HG03520 (cell line): ENCODE measurements around the gene C3orf52.

Source experiments
- ATAC-seq: cut with Tn5 transposase; IDR thresholded peaks from one replicate; pipeline ENCODE4 v1.9.1; 2021; ENCODE audit warnings: mild to moderate bottlenecking, moderate library complexity; ENCODE audit not compliant: unreplicated experiment

Gene C3orf52

DNA sequence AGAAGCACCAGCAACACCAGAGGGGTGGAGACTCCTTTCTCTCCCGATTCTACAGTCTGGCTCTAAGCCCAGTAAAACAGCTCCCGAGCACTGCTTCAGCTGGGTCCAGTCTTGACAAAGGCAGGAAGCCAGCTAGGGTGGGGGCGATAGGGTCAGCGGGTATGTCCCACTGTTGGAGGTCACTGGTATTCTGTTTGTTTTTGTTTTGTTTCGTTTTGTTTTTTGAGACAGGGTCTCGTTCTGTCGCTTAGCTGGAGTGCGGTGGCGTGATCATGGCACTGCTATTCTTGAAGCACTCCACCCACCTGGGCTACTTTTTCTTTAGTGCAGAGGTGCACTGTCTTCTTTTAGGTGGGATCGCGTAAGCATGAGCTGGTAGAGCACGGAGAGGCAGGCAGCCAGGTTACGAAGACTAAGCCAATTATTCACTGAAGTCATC is 30.6 kb downstream of the C3orf52 start:
- ATAC-seq, result no peak

DNA sequence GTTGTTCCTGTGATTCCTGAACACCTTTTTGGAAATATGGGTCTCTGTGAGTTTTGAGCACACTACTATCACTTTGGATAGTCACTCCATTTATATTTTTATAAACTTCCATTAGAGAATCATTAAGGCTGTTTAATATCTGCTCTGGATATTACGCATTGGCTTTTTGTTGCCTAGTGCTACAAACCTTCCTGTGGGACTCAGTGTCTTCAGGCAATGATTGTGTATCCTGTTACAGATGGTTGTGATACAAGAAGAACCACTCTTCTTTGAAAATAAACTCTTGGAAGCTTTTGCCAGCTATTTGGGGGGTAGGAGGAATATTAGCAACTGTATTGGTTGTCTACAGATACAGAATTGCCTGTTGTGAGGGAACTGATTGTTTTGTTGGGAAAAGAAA is 31.2 kb downstream of the C3orf52 start:
- ATAC-seq, result no peak

DNA sequence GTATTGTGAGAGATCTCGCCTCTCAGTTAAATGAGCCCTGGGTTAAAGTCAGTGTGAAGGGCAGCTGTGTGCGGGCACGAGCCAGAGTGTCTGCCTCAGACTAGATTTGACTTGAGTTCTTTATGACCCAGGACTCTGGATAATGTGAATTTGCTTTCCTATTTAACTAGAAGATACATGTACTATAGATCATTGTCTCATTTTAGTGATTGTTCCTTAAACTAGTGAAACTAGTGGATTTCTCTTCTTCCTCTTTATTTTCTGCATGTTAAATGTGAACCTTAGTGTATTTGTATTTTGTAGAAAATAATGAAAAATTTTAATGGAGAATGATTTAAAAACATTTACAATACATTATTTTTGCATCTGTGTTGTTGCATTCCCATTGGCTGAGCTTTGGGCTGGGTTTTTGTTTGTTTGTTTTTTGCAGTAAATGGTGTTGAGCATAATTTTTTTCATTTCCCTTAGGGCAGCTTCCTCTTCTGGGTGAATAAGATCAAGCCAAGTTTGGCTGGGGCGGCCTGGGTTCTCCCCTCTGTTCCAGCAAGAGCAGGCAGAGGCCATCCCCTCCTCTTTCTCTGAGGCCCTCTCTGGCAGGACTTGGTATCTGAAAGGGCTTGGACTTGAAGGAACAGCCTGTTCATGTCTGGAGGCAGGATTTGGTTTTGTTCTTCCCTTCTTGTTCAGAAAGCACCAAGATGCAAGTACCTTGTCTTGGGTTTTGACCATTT is 31.8 kb downstream of the C3orf52 start:
- no peak for ATAC-seq

DNA sequence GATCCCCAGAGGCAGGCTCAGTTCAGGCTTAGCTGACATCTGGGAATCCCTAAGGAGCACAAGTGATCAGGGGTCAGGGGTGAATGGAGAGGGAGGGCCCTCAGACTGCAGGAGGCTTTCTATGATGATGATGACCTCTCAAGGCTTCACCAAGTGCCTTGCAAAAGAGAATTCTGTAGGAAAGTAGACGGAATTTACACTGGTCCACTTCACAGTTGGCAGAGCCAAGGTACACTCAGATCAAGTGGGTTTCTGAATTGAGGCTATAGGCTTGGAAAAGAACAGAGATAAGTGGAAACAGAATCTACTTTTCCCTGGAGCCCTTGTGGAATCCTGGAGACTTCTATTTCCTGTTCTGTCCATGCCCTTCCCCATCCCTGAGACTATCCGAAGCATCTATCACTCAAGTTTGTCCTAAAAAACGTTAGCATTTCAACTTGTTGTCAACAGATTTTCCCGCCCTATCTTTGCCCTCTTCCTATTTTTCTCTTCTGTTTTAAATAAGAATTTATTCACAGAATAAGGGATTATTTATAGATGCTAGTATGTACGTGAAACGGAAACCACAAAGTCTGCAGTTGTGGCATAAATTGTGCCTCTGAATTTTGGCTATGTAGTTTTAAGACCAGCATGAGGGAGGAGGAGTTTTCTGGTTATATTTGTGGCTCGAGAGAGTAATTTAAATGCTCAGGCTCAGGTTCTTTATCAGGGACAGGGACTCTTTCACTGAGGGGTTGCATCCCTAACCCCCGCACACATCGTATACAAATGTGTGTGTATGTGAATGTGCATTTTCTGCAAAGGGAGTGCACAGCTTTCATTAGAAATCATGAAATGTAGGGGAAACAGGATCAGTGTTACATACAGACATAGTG is 34.0 kb downstream of the C3orf52 start:
- no peak for ATAC-seq

DNA sequence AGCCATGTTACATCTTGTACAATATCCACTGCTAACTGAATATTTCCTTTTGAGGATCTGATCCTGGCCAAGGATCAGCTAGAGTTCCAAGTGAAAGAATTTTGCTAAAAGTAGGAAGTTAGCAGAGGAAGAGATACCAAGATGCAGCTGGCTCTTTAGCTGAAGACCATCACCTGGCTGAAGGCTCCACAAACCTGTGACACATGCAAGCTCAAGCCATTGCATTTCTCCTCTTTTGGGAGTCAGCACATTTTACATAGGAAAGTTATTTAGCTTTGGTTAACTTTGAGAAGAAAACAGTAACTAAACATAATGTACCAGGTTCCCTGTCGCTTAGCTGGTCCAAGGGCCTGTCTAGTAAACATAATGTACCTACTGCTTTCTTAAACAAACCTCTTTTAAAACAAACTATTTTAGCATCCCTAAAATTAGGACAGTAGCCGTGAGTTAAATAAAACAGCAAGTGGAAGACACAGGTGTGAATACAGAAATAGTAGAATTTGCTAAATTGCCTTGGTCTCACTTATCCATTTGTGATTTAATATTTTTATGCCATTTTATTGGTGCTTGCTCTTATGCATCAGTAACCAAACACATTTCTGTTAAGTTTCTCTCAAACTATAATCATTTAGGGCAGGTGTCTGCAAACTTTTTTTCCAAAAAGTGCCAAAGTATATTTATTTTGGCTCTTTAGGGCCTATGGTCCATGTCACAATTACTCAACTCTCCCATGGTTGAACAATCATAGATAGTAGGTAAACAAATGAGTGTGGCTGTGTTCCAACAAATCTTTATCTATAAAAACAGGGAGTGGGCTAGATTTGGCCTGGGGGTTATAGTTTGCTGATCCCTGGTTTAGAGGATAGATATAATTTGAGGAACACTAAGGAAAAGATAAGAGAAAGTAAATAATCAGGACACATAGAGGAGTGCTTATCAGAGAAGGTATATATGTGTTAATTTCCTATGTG is 35.7 kb downstream of the C3orf52 start:
- no peak for ATAC-seq

DNA sequence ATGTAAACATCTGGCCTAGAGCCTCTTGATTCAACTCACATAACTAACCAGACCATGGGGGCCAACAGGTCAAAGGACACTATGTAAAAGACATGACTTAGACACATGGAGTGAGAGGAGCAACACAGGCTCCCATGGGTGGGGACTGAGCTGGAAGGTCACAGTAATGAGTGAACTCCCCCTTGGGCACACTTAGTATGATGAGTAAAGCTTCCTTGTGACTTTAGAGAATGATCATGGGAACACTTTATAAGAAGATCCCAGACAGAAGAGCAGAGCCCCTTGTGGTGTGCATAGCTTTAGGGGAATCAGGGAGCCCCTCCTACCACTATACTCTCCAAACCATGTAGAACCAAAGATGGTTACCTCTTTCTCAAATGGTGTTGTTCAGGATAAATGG is 36.7 kb downstream of the C3orf52 start:
- ATAC-seq, result no peak

DNA sequence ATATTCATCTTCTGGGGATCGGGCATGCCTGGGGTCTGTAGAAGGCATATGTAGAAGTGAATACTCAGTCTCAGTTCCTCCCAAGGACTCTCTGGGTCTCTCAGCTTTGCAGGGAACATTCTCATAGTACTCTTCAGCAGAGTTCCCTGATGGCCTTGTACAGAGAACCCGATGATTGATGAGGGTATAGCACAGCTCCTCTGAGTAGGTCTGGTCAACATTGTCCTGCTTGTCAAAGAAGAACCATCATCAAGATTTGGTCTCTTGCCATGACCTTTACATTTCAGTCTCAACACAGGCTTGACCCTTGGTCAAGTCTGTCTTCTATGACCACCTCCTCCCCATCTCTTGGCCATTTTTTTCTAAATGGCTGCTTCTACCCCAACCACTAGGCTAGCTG is 37.4 kb downstream of the C3orf52 start:
- no peak for ATAC-seq

DNA sequence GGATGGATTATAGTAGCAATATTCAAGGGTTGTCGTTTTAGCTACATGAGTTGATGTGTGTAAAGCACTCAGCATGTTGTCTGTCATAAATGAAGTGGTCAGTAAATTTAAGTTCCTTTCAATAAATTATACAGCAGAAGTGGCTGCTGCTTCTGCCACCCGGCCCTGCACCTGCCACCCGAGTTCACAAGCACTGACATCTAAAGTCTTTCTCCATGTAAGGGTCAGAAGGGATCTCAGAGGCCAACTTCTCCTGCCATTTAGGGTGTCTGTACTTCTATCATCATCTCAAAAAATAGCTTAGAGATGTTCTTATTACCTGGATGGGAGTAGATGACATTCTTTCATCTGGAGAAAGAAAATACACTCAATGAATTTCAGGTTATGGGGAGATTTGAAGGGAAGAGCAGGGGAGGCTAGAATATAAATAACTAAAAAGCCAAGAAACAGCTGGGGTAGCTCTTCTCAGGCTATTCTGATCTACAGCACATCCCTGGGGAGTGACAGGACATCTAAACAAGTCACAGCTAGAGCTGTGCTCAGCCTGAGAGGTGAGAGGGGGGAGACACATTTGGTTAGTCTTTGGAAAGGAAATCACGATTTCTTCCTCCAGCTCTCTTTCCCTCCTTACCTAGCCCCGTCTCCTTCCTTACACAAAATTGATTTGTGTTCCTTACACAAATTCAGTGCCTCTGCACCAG is 38.9 kb downstream of the C3orf52 start:
- no peak for ATAC-seq

DNA sequence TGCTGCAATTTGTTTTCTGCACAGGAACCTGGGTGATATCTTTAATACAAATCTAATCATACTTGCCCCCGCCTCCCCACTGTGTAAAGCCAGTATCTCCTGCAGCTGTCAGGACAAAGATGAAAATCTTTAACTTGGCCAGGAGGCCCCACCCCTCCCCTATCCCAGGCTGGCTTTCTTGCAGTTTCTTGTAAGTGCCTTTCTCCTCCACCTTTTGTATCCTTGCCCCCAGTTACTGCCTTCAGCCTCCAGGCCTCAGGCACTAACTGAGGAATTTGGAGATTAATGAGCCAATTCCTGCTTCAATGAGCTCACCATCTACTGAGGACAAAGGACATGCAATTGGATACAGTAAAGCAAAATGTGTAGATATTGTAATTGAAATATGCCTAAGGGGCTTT is 40.3 kb downstream of the C3orf52 start:
- ATAC-seq, result no peak

DNA sequence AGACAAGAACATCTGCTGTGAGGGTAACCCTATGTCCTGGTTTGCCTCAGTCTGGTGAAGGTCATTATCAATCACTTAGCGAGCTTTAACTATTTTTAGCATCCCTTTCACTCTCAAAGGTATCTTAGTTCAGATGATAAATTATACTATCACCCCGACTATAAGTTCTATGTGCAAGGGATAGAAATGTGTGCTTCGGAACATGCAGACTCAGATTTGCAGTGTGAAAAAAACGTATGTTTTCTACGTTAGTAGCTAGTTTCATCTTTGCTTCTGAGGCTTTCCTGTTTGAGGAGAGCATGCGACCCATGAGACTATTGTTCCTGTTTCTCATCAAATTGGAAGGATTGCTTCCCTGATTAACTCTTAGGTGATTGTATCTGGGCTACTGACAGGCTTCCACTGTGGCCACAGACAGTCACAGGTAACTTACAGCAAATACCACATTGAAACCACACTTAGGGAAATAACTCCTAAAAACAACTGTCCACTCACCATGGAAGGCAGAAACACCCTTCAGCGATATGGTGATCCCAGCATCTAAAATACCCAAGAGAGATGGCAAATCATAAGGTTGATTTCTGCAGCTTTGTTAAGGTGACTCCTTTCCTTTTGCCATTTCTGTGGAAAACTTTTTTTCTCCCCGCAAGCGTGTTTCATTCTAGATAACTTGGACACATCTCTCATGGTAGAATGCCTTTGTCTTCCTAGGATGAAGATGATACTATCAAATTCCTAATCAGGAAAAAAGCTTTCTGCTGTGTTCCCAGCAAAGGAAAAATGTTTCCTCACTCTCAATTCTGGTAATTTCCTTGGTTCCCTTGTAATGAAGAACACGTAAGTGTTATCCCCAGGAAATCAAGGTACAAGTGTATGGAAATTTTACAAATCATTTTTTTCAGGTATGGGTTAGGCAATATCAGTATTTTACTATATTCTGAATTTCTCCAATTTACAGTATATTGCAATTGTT is 41.6 kb downstream of the C3orf52 start:
- ATAC-seq, result no peak

DNA sequence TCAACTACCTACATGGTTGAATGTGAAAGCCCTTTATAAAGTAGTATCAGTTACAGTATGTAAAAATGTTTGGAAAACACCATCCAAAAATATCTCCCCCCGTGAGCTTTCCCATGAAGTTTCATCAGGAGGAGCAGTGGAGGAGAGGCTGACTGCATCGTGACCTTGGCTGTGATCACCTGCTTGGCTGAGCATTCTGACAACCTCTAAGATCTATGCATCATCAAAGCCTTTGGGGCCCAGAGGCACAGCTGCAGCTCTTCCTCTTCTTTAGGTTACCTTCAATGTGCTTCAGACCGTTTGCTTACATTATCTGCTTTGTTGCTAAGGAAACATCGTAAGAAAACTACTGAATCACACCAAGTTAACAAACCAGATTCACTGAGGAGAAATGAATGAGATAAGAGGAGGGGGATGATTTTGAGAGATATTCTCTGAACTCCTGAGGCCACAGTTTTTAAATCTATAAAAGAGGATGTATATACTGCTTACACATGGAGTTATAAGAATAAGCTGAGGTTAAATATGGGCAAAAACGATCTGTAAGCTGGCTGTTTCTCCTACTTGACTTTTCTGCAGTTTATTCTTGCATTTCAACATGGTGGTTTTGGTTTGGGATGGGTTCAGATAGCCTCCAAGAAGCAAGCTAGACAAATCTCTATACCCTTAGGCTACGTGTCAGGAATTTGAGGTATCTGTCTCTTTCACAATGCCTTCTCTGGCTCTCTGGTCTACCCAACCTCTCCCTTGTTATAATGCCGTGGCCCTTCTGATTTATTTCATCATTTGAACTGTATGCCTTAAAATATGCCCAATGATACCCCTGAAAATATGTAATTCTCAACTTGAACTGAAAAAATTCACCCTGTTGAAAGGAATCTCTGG is 42.9 kb downstream of the C3orf52 start:
- peak; percentile 61 for ATAC-seq

DNA sequence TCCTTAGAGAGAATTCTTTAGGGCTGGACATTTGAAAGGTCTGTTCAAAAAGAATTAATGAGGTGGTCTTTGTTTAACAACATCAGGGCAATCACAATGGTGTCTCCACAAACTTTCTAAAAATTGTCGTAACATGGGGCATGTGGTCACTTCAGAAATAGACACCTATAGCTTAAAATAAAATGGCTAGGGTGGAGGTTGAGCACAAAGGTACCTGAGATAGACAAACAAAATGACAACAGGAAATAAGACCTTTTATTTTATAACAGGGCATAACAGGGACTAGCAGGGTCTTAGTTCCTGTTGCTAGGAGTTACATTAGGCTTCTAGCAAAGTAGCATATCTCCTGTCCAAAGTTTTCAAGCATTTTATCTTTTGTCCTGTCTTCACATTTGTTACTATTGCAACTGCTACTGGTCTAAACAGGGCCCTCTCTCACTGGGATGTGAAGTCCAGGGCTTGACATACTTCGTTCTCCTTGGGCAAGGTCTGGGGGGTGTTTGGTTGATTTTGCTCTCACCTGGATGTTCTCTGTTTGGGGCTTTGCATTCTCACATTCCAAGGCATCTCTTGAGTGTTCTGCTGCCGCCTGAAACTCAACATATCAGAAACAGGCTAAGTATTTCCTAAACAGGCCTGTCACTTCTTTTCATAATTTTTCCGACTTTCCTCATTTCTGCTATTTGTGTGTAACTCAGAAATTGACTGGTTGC is 43.9 kb downstream of the C3orf52 start:
- ATAC-seq, result no peak

DNA sequence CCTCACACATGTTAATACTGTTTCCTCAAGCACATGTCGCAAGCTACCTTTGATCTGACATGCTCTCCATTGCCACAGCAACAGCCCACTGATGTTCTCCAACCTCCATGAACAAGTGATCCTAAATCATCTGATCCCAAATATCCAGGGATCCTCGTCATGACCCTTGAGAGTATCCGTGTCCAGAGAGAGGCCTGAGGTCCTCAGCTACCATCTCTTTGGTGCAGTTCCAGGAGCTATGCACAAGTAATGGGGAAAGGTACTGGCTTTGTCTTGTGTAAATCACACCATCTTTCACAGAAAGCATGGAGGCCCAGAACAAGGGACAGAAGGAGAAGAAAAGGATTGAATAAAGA is 44.4 kb downstream of the C3orf52 start:
- ATAC-seq, result no peak

DNA sequence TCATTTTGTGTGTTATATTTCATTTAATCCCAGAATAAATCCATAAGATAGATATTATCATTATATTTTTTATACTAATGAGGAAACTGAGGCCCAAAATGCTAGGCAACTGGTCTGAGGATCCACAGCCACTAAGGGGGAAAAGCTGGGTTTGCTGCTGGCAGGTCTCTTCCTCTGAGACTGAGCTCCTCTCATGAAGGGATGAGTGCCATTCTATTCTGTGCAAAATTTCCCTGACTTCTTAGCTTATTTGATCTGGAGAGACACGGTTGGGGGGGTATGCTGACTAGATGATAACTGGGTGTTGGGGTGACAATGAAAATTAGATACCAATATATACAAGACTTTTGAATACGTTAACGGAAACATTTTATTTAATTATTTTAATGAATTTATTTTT is 44.9 kb downstream of the C3orf52 start:
- ATAC-seq, result no peak

DNA sequence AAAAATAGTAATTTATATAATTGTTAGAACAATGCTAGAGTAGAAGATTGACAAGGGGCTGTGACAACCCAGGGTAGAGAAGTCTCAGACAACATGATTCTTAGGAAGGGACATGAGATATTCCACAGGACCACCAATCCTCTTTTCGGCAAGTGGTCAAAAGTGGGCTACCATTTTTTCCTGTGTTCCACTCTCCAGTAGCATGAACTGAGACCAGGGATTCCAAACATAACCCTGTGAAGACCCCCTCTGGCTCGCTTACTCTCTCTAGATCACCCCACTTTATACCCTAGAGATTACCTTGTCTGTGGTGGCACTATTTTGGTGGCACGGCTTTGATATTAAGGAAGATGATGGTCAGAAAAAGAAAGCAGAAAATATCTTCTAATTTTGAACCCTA is 45.9 kb downstream of the C3orf52 start:
- no peak for ATAC-seq

DNA sequence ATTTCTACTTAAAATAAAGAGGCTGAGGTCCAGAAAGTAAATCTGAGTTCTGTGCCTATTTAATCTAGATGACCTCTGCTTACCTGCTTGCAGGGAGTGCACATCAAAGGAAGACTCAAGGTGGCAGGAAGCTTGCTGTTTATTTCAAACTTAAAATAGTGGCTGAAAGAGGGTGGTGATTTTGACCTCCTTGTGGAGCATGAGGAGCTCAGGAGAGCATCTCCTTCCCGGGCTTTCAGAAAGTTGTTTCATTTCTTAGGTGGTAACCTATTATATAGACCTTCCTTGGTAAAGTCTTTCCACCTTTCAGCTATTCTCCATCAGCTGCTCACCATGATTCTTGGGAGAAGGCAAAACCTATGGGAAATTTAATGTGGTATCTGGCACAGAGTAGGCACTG is 46.4 kb downstream of the C3orf52 start:
- no peak for ATAC-seq

DNA sequence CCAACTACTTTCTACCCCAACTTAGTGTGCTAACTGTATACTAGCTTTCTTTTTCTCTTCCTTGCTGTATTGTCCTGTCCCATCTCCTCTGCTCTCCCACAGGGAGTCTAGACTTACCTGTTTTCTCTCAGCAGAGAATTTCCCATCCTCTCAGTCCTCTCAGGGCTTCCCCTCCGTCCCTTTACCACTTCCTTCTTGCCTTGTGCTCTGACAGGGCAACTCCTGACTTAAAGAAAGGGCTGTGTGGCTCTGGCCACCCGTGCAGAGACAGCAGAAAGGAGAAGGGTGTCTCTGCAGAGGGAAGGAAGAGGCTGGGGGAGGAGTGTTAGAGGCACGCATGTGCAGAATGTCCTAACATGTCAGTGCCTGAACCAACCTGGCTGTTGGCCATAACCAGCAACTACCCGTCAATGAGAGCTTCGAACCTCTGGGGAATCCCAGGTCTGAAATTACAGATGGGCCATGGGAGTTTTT is 46.8 kb downstream of the C3orf52 start, which contains the start of gene GCSAM:
GCSAM (minus strand) TSS at position 274 of the 474 bp plus-strand sequence; CDS start at position 146, 128 bp downstream.
- ATAC-seq, result peak; percentile 62
